HG03442 (cell line): ENCODE measurements around the gene EML1.

Source experiments
- ATAC-seq: cut with Tn5 transposase; IDR thresholded peaks from one replicate; pipeline ENCODE4 v1.9.1; 2021; ENCODE audit warnings: mild to moderate bottlenecking, moderate library complexity; ENCODE audit not compliant: unreplicated experiment

The EML1 gene

GRCh38 chr14:99803106-99803775 is 10.0 kb downstream of the EML1 start:
- ATAC-seq, result no peak

GRCh38 chr14:99803803-99804202 is 10.6 kb downstream of the EML1 start:
- ATAC-seq, result no peak

- no peak for ATAC-seq
These were observed 12.7 kb downstream of the EML1 start for GRCh38 chr14:99805757-99806439.

GRCh38 chr14:99806836-99807235 is 13.6 kb downstream of the EML1 start:
- no peak for ATAC-seq

GRCh38 chr14:99807413-99808153 is 14.4 kb downstream of the EML1 start:
- no peak for ATAC-seq

GRCh38 chr14:99808154-99808505 is 14.9 kb downstream of the EML1 start:
- ATAC-seq, result no peak

- ATAC-seq, result no peak
These were observed 15.3 kb downstream of the EML1 start for GRCh38 chr14:99808515-99808914.

GRCh38 chr14:99809360-99809759 is 16.1 kb downstream of the EML1 start:
- ATAC-seq, result no peak

- ATAC-seq, result no peak
These were observed 16.8 kb downstream of the EML1 start for GRCh38 chr14:99809859-99810558.

GRCh38 chr14:99810559-99810874 is 17.3 kb downstream of the EML1 start:
- ATAC-seq, result no peak

- no peak for ATAC-seq
These were observed 19.0 kb downstream of the EML1 start for GRCh38 chr14:99812096-99812750.

- ATAC-seq, result no peak
These were observed 19.7 kb downstream of the EML1 start for GRCh38 chr14:99812892-99813291.

GRCh38 chr14:99815696-99816095 is 22.5 kb downstream of the EML1 start:
- no peak for ATAC-seq

GRCh38 chr14:99816217-99816616 is 23.0 kb downstream of the EML1 start:
- ATAC-seq, result no peak

GRCh38 chr14:99816642-99817041 is 23.4 kb downstream of the EML1 start:
- no peak for ATAC-seq

GRCh38 chr14:99817331-99817730 is 24.1 kb downstream of the EML1 start:
- no peak for ATAC-seq

GRCh38 chr14:99818503-99819036 is 25.4 kb downstream of the EML1 start:
- ATAC-seq, result no peak

GRCh38 chr14:99819514-99819913 is 26.3 kb downstream of the EML1 start:
- ATAC-seq, result no peak

- ATAC-seq, result no peak
These were observed 27.6 kb downstream of the EML1 start for GRCh38 chr14:99820702-99821331.
